ENCODE measurements around the gene TRAM2.

GRCh38 chr6:52575502-52575892 is 1.4 kb downstream of the TRAM2 start:
- TF ChIP-seq POLR2A (IDR thresholded peaks at IDR 0.05): no peak
- no peak for TF ChIP-seq CTCF (IDR thresholded peaks at IDR 0.05)

Data from right lobe of liver (tissue), 4 donors.